SK-N-MC (cell line): ENCODE results near the gene STK16.

Experiments used
- EZH2 ChIP-seq: fragments of 200-600 bp; sonication (generic); IDR thresholded peaks from one replicate; pipeline ENCODE4 v1.6.1; 2017; ENCODE audit warnings: antibody characterized with exemption
- FOXP2 ChIP-seq: optimal IDR thresholded peaks from 2 replicates; pipeline ENCODE3; 2011; ENCODE audit warnings: mild to moderate bottlenecking, moderate library complexity; ENCODE audit not compliant: insufficient read depth; ENCODE audit errors: extremely low read length, control extremely low read depth
- POLR2AphosphoS5 ChIP-seq: IDR thresholded peaks from 2 replicates; pipeline ENCODE4 v1.6.1; 2012; ENCODE audit warnings: mild to moderate bottlenecking, low read depth, low read length, borderline replicate concordance

GRCh38 chr2:219272356-219272755 lies 27.1 kb downstream of the STK16 start:
- TF ChIP-seq POLR2AphosphoS5 (no peak), EZH2 (no peak), FOXP2 (no peak)
